Kasumi-1 (cell line): ENCODE measurements around the gene FCN1.

ENCODE experiments used
- DNase-seq, 2 experiments: peaks; one replicate each; lab custom pipeline; 2025; lab: John Stamatoyannopoulos, UW

The FCN1 gene

GRCh38 chr9:134913713-134914500 is 3.8 kb downstream of the FCN1 start:
- no peak for DNase-seq

GRCh38 chr9:134913041-134913712 is 4.5 kb downstream of the FCN1 start:
- no peak for DNase-seq

- DNase-seq, result no peak
Measured at GRCh38 chr9:134912126-134912840, 5.4 kb downstream of the FCN1 start.

- no peak for DNase-seq
Measured at GRCh38 chr9:134909511-134910481, 7.9 kb downstream of the FCN1 start.

GRCh38 chr9:134908524-134909309 is 9.0 kb downstream of the FCN1 start:
- DNase-seq, result no peak

GRCh38 chr9:134902936-134903335 is 14.8 kb downstream of the FCN1 start:
- no peak for DNase-seq

GRCh38 chr9:134899818-134900217 is 17.9 kb downstream of the FCN1 start:
- DNase-seq, result no peak

GRCh38 chr9:134899168-134899567 is 18.5 kb downstream of the FCN1 start:
- no peak for DNase-seq

- DNase-seq, result no peak
Measured at GRCh38 chr9:134898319-134898718, 19.4 kb downstream of the FCN1 start.

- DNase-seq, result no peak
Measured at GRCh38 chr9:134897584-134898170, 20.0 kb downstream of the FCN1 start.

- no peak for DNase-seq
Measured at GRCh38 chr9:134896834-134897583, 20.7 kb downstream of the FCN1 start.

- no peak for DNase-seq
Measured at GRCh38 chr9:134895908-134896833, 21.5 kb downstream of the FCN1 start.

GRCh38 chr9:134895567-134895907 is 22.2 kb downstream of the FCN1 start:
- DNase-seq, result no peak

- DNase-seq, result no peak
Measured at GRCh38 chr9:134895097-134895496, 22.6 kb downstream of the FCN1 start.

GRCh38 chr9:134894136-134894860 is 23.4 kb downstream of the FCN1 start:
- DNase-seq, result no peak

- DNase-seq, result no peak
Measured at GRCh38 chr9:134892820-134893420, 24.8 kb downstream of the FCN1 start.

- DNase-seq, result no peak
Measured at GRCh38 chr9:134892221-134892620, 25.5 kb downstream of the FCN1 start.

GRCh38 chr9:134891713-134892112 is 26.0 kb downstream of the FCN1 start:
- no peak for DNase-seq
